Keratinocyte (primary cell): ENCODE measurements around the gene ETV1. TPM values are rescaled to one million over a fixed set of nuclear protein-coding genes. Genes with fewer than 3 reads are reported as not detected.

ENCODE experiments used
- DNase-seq: peaks from one replicate; pipeline ENCODE4 v3.0.0-alpha.2; 2011; ENCODE audit warnings: low read depth, missing footprints, low spot score
- FAIRE-seq: peaks from 2 replicates; lab custom pipeline; 2011; peaks lifted over from hg19 to GRCh38; lab: Jason Lieb, UNC
- H2AFZ ChIP-seq: 2 replicates; pipeline ENCODE4 v1.6.0; 2012; ENCODE audit warnings: low read length, control low read depth, inconsistent platforms; ENCODE audit not compliant: control insufficient read depth
- H3K27ac ChIP-seq: 2 replicates; pipeline ENCODE4 v1.5.1; 2011; ENCODE audit warnings: low read length; ENCODE audit not compliant: control insufficient read depth, insufficient read depth
- H3K27me3 ChIP-seq: 3 replicates; pipeline ENCODE4 v1.6.0; 2011; ENCODE audit warnings: low read length; ENCODE audit not compliant: control insufficient read depth, insufficient read depth; ENCODE audit errors: extremely low read depth
- H3K36me3 ChIP-seq, 2 experiments: 2 replicates in 1 of 2; 3 replicates in 1 of 2; pipeline ENCODE4 v1.5.1; 2011; ENCODE audit warnings: low read length in 2 of 2, mild to moderate bottlenecking in 1 of 2; ENCODE audit not compliant: control insufficient read depth in 2 of 2, insufficient read depth in 2 of 2; ENCODE audit errors: extremely low read depth in 1 of 2
- H3K4me1 ChIP-seq: 3 replicates; pipeline ENCODE4 v1.5.1; 2011; ENCODE audit warnings: low read length; ENCODE audit not compliant: control insufficient read depth, insufficient read depth; ENCODE audit errors: extremely low read depth
- H3K4me2 ChIP-seq: 3 replicates; pipeline ENCODE4 v1.6.0; 2011; ENCODE audit warnings: low read depth, low read length; ENCODE audit not compliant: control insufficient read depth, insufficient read depth; ENCODE audit errors: extremely low read depth
- H3K4me3 ChIP-seq, 3 experiments: fragments of 200-600 bp in 1 of 3; sonication (generic) in 1 of 3; 2 replicates in 2 of 3; 3 replicates in 1 of 3; pipeline ENCODE4 v1.5.1; 2011 to 2016; ENCODE audit warnings: low read length in 3 of 3, mild to moderate bottlenecking in 3 of 3, control low read depth in 2 of 3, inconsistent platforms in 1 of 3, low read depth in 1 of 3, mixed read lengths in 1 of 3, mixed run types in 1 of 3, moderate library complexity in 1 of 3; ENCODE audit not compliant: control insufficient read depth in 2 of 3, insufficient read depth in 2 of 3; ENCODE audit errors: extremely low read depth in 1 of 3
- H3K79me2 ChIP-seq: 2 replicates; pipeline ENCODE4 v1.6.0; 2012; ENCODE audit warnings: low read length; ENCODE audit not compliant: control insufficient read depth, insufficient read depth
- H3K9ac ChIP-seq: 3 replicates; pipeline ENCODE4 v1.6.0; 2011; ENCODE audit warnings: low read length; ENCODE audit not compliant: control insufficient read depth, insufficient read depth; ENCODE audit errors: extremely low read depth
- H3K9me1 ChIP-seq: 3 replicates; pipeline ENCODE4 v1.6.0; 2011; ENCODE audit warnings: low read length; ENCODE audit not compliant: control insufficient read depth, insufficient read depth; ENCODE audit errors: extremely low read depth
- H3K9me3 ChIP-seq: 2 replicates; pipeline ENCODE4 v1.5.1; 2012; ENCODE audit warnings: low read depth, low read length; ENCODE audit not compliant: control insufficient read depth
- H4K20me1 ChIP-seq: 3 replicates; pipeline ENCODE4 v1.6.0; 2011; ENCODE audit warnings: low read length; ENCODE audit not compliant: control insufficient read depth, insufficient read depth; ENCODE audit errors: extremely low read depth
- EZH2 ChIP-seq: IDR thresholded peaks from one replicate; pipeline ENCODE4 v1.6.1; 2012; ENCODE audit warnings: inconsistent platforms, mild to moderate bottlenecking, low read length, moderate library complexity
- dilution Hi-C: fragments of 300-500 bp; cut with MboI; formaldehyde crosslinking; loops from one replicate; pipeline ENCODE4 v1.7.0; 2020; ENCODE audit warnings: low sequenced_read_pairs; ENCODE audit not compliant: extremely low pct_ligation_motif_present
- polyA plus RNA-seq, 5 experiments: library from polyadenylated mRNA; depleted of rRNA in 3 of 5; stranded (reverse) in 3 of 5; stranded (forward) in 1 of 5; unstranded in 1 of 5; fragments of >200 nt; gene quantifications; 1 replicate in 1 of 5; 2 replicates in 3 of 5; 3 replicates in 1 of 5; pipeline versions ENCODE4 v1.2.1 to v1.2.3, GENCODE V29; 2011 to 2012; ENCODE audit warnings: missing spikeins in 2 of 5, low read depth in 1 of 5, low replicate concordance in 1 of 5
- TF ChIP-seq, protein P1 (sequence below), 3 experiments: IDR thresholded peaks in 1 of 3; conservative IDR thresholded peaks in 1 of 3; optimal IDR thresholded peaks in 1 of 3; 2 replicates in 2 of 3; 3 replicates in 1 of 3; pipeline versions ENCODE3 to v1.5.1; 2011; ENCODE audit warnings: low read length in 3 of 3, mild to moderate bottlenecking in 3 of 3, moderate library complexity in 2 of 3, control low read depth in 1 of 3, inconsistent platforms in 1 of 3; ENCODE audit not compliant: insufficient read depth in 2 of 3; ENCODE audit errors: extremely low read depth in 1 of 3

The ETV1 gene
- polyA plus RNA-seq, 1 donor (not counting 4 experiments of a cell fraction or from before 2014, with no cell fraction given), result 5.0 TPM

DNA sequence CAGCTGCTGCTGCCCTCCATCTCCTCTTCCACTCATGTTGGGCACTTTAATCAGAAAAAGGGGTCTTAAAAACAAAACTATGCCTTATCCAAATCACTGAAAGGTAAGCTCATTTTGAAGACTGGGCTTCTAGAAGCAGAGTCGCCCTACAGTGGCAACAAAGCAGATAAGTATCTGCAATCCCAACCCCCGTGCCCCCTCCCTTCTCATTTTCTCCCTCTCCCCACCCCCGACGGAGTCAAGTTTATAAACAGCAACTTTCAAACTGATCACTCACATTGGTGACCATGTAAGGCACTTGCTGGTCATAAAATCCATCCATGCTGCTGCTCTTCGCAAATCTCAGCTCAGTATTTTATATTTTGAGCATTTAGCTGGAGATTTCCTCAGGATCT, 738 bp downstream of the ETV1 start:
- FAIRE-seq, result no peak
- Histone ChIP-seq H3K9me1 (no peaks in the 10 kb centered on the region), H3K4me2 (peak overlapping the region; percentile 98), H3K9me3 (no peaks in the 10 kb centered on the region), H3K36me3 (no peaks in the 10 kb centered on the region), H3K4me1 (peaks cover 13% of the 10 kb centered on the region), H3K79me2 (no peaks in the 10 kb centered on the region), H3K27me3 (no peaks in the 10 kb centered on the region), H4K20me1 (no peaks in the 10 kb centered on the region), H3K4me3 (peak overlapping the region; percentile 55 to 94 (median 89)), H3K9ac (peak overlapping the region; percentile 73), H2AFZ (peak overlapping the region; percentile 91), H3K27ac (peak overlapping the region; percentile 5)
- DNase-seq, result no peak
- dilution Hi-C loops, result no loop called here
- TF ChIP-seq, protein P1, sequence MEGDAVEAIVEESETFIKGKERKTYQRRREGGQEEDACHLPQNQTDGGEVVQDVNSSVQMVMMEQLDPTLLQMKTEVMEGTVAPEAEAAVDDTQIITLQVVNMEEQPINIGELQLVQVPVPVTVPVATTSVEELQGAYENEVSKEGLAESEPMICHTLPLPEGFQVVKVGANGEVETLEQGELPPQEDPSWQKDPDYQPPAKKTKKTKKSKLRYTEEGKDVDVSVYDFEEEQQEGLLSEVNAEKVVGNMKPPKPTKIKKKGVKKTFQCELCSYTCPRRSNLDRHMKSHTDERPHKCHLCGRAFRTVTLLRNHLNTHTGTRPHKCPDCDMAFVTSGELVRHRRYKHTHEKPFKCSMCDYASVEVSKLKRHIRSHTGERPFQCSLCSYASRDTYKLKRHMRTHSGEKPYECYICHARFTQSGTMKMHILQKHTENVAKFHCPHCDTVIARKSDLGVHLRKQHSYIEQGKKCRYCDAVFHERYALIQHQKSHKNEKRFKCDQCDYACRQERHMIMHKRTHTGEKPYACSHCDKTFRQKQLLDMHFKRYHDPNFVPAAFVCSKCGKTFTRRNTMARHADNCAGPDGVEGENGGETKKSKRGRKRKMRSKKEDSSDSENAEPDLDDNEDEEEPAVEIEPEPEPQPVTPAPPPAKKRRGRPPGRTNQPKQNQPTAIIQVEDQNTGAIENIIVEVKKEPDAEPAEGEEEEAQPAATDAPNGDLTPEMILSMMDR (optimal IDR thresholded peaks at IDR 0.05 in 1 of 3, IDR thresholded peaks at IDR 0.05 in 1 of 3, conservative IDR thresholded peaks at IDR 0.05 in 1 of 3; ENCODE audit: extremely low read depth in 1 of 3, insufficient read depth in 2 of 3, low read length in 3 of 3), result peak in 1 of 3 experiments; percentile 20
- TF ChIP-seq EZH2, result no peak

DNA sequence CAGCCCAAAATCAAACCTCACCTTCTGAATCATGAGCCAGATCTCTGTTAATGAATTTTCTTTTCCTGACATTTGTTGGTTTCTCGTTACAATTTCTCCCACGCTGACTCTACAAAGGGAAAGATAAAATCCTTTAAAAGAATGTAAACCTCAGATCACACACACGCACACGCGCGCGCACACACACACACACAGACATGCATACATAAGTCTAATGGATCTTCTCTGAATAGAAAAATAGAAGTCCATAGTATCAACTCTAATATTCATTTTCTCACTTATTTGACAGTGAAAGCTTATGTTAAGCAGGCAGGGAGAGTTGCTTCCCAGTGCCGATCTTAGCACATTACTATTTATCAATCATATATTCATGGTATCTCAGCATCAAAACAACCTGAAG, 1.4 kb downstream of the ETV1 start:
- dilution Hi-C loops, result no loop called here
- Histone ChIP-seq H3K79me2 (no peaks in the 10 kb centered on the region), H2AFZ (peak overlapping the region; percentile 56), H3K4me1 (peaks cover 13% of the 10 kb centered on the region), H3K4me3 (peak overlapping the region in 1 of 3 experiments; percentile 94), H3K27ac (no peak overlapping the region), H3K36me3 (no peaks in the 10 kb centered on the region), H4K20me1 (no peaks in the 10 kb centered on the region), H3K4me2 (peak overlapping the region; percentile 98), H3K9me3 (no peaks in the 10 kb centered on the region), H3K9me1 (no peaks in the 10 kb centered on the region), H3K27me3 (no peaks in the 10 kb centered on the region), H3K9ac (peak overlapping the region; percentile 16)
- FAIRE-seq, result no peak
- no peak for DNase-seq
- TF ChIP-seq EZH2, result no peak
- TF ChIP-seq, protein P1 (optimal IDR thresholded peaks at IDR 0.05 in 1 of 3, IDR thresholded peaks at IDR 0.05 in 1 of 3, conservative IDR thresholded peaks at IDR 0.05 in 1 of 3; ENCODE audit: extremely low read depth in 1 of 3, insufficient read depth in 2 of 3, low read length in 3 of 3), result no peak
